Keratinocyte (primary cell): ENCODE measurements around the gene FTO.

Experiments
- CTCF ChIP-seq, 3 experiments: IDR thresholded peaks in 1 of 3; conservative IDR thresholded peaks in 1 of 3; optimal IDR thresholded peaks in 1 of 3; 2 replicates in 2 of 3; 3 replicates in 1 of 3; pipeline versions ENCODE3 to v1.5.1; 2011; ENCODE audit warnings: low read length in 3 of 3, mild to moderate bottlenecking in 3 of 3, moderate library complexity in 2 of 3, control low read depth in 1 of 3, inconsistent platforms in 1 of 3; ENCODE audit not compliant: insufficient read depth in 2 of 3; ENCODE audit errors: extremely low read depth in 1 of 3
- EZH2 ChIP-seq: IDR thresholded peaks from one replicate; pipeline ENCODE4 v1.6.1; 2012; ENCODE audit warnings: inconsistent platforms, mild to moderate bottlenecking, low read length, moderate library complexity

GRCh38 chr16:53955221-53955875, 251.4 kb downstream of the FTO start:
- no peak for TF ChIP-seq CTCF (optimal IDR thresholded peaks at IDR 0.05 in 1 of 3, IDR thresholded peaks at IDR 0.05 in 1 of 3, conservative IDR thresholded peaks at IDR 0.05 in 1 of 3; ENCODE audit: extremely low read depth in 1 of 3, insufficient read depth in 2 of 3, low read length in 3 of 3)
- TF ChIP-seq EZH2, result no peak
